Fibroblast of lung (primary cell): ENCODE measurements around the gene PRKAG2.

ENCODE experiments used
- CTCF ChIP-seq, 2 donors: IDR thresholded peaks in 1 of 2; conservative IDR thresholded peaks in 1 of 2; 1 replicate in 1 of 2; 2 replicates in 1 of 2; pipeline ENCODE4 v1.5.1; 2011 to 2012; ENCODE audit warnings: low read length in 2 of 2, control low read depth in 1 of 2, inconsistent platforms in 1 of 2, low read depth in 1 of 2, mild to moderate bottlenecking in 1 of 2
- EZH2 ChIP-seq: IDR thresholded peaks from 2 replicates; pipeline ENCODE4 v1.5.1; 2012; ENCODE audit warnings: low read length, control low read depth, mild to moderate bottlenecking; ENCODE audit errors: missing control alignments

- TF ChIP-seq CTCF (conservative IDR thresholded peaks at IDR 0.05 in 1 of 2, IDR thresholded peaks at IDR 0.05 in 1 of 2; ENCODE audit: low read depth in 1 of 2, low read length in 2 of 2) = no peak
- TF ChIP-seq EZH2 = no peak
Measured at GRCh38 chr7:151728286-151728660, 148.6 kb downstream of the PRKAG2 start.
